Endothelial cell of umbilical vein (primary cell): ENCODE results near the gene NFKBIL1. TPM values are rescaled to one million over a fixed set of nuclear protein-coding genes. Genes with fewer than 3 reads are reported as not detected.

ENCODE experiments used
- BruUV-seq: library from RNA; stranded (reverse); fragments of 400-500 nt; replicated peaks from 2 replicates; lab custom pipeline; 2021; lab: Mats Ljungman, UMichigan
- CTCF ChIA-PET: fragments of 300-600, 350-600 bp; sonication (Branson Sonifier 250); formaldehyde crosslinking; loops from one replicate; lab custom pipeline; 2021; ENCODE audit warnings: antibody characterized with exemption, inconsistent platforms; lab: Charles Lee
- POLR2A ChIA-PET: fragments of 300-600, 350-600 bp; sonication (Branson Sonifier 250); formaldehyde crosslinking; loops from one replicate; lab custom pipeline; 2021; ENCODE audit warnings: antibody characterized with exemption, inconsistent platforms; lab: Charles Lee
- DNase-seq: peaks from one replicate; pipeline ENCODE4 v3.0.0-alpha.2; 2011; ENCODE audit warnings: low read depth, low spot score
- FAIRE-seq: peaks from 2 replicates; lab custom pipeline; 2011; peaks lifted over from hg19 to GRCh38; lab: Jason Lieb, UNC
- H2AFZ ChIP-seq: 2 replicates; pipeline ENCODE4 v1.6.0; 2012; ENCODE audit warnings: low read depth, low read length, control low read depth, inconsistent platforms
- H3K27ac ChIP-seq: 2 replicates; pipeline ENCODE4 v1.5.1; 2011; ENCODE audit warnings: low read depth, mild to moderate bottlenecking, control low read depth, low read length, moderate library complexity; ENCODE audit not compliant: insufficient read depth
- H3K27me3 ChIP-seq, 2 experiments: 2 replicates each; pipeline versions ENCODE4 v1.6.0 to v1.6.1; 2011; ENCODE audit warnings: low read length in 2 of 2, mixed read lengths in 1 of 2; ENCODE audit not compliant: control insufficient read depth in 2 of 2, insufficient read depth in 2 of 2
- H3K36me3 ChIP-seq, 2 experiments: 2 replicates in 1 of 2; 3 replicates in 1 of 2; pipeline ENCODE4 v1.5.1; 2011; ENCODE audit warnings: low read length in 2 of 2, mild to moderate bottlenecking in 1 of 2, moderate library complexity in 1 of 2; ENCODE audit not compliant: control insufficient read depth in 2 of 2, insufficient read depth in 2 of 2; ENCODE audit errors: extremely low read depth in 1 of 2
- H3K4me1 ChIP-seq: 3 replicates; pipeline ENCODE4 v1.5.1; 2011; ENCODE audit warnings: mild to moderate bottlenecking, low read length; ENCODE audit not compliant: control insufficient read depth, insufficient read depth; ENCODE audit errors: extremely low read depth
- H3K4me2 ChIP-seq: 2 replicates; pipeline ENCODE4 v1.6.1; 2011; ENCODE audit warnings: low read length, control low read depth, mixed read lengths; ENCODE audit not compliant: insufficient read depth
- H3K4me3 ChIP-seq, 3 experiments: fragments of 200-600 bp in 1 of 3; sonication (generic), shearing (Covaris generic) in 1 of 3; replicated peaks in 1 of 3; 2 replicates each; pipeline ENCODE4 v1.5.1; 2011 to 2016; ENCODE audit warnings: control low read depth in 3 of 3, low read length in 3 of 3, mild to moderate bottlenecking in 2 of 3, inconsistent platforms in 1 of 3, low read depth in 1 of 3, moderate library complexity in 1 of 3; ENCODE audit not compliant: insufficient read depth in 1 of 3
- H3K79me2 ChIP-seq: 2 replicates; pipeline ENCODE4 v1.6.0; 2012; ENCODE audit warnings: low read length, inconsistent platforms; ENCODE audit not compliant: control insufficient read depth, insufficient read depth
- H3K9ac ChIP-seq: replicated peaks from 2 replicates; pipeline ENCODE3; 2011; ENCODE audit warnings: low read length, control low read depth; ENCODE audit not compliant: insufficient read depth; ENCODE audit errors: extremely low read depth
- H3K9me1 ChIP-seq: replicated peaks from 3 replicates; pipeline ENCODE4 v1.6.0; 2011; ENCODE audit warnings: mild to moderate bottlenecking, low read length; ENCODE audit not compliant: control insufficient read depth, insufficient read depth; ENCODE audit errors: extremely low read depth
- H3K9me3 ChIP-seq: replicated peaks from 2 replicates; pipeline ENCODE4 v1.5.1; 2012; ENCODE audit warnings: low read length, inconsistent platforms; ENCODE audit not compliant: control insufficient read depth, insufficient read depth
- H4K20me1 ChIP-seq: replicated peaks from 2 replicates; pipeline ENCODE3; 2011; ENCODE audit warnings: mild to moderate bottlenecking, low read length; ENCODE audit not compliant: control insufficient read depth, insufficient read depth; ENCODE audit errors: extremely low read depth
- EZH2 ChIP-seq: IDR thresholded peaks from 2 replicates; pipeline ENCODE4 v1.6.1; 2012; ENCODE audit warnings: borderline replicate concordance, low read depth, mild to moderate bottlenecking, moderate library complexity, low read length, inconsistent platforms; ENCODE audit not compliant: severe bottlenecking
- FOS ChIP-seq: IDR thresholded peaks from 2 replicates; pipeline ENCODE4 v1.6.1; 2011; ENCODE audit warnings: mild to moderate bottlenecking, low read length, moderate library complexity, borderline replicate concordance; ENCODE audit not compliant: insufficient read depth
- GATA2 ChIP-seq: IDR thresholded peaks from 2 replicates; pipeline ENCODE4 v1.7.0; 2011; ENCODE audit warnings: low read depth, mild to moderate bottlenecking, moderate library complexity, mixed read lengths, low read length; ENCODE audit not compliant: insufficient read length, insufficient read depth
- JUN ChIP-seq: IDR thresholded peaks from 2 replicates; pipeline ENCODE4 v1.6.1; 2011; ENCODE audit warnings: borderline replicate concordance, low read depth; ENCODE audit not compliant: insufficient read length, insufficient read depth
- MAX ChIP-seq: IDR thresholded peaks from 2 replicates; pipeline ENCODE4 v1.6.1; 2011; ENCODE audit not compliant: insufficient read depth, insufficient read length
- MYC ChIP-seq: IDR thresholded peaks from one replicate; pipeline ENCODE4 v1.6.1; 2011; ENCODE audit warnings: mild to moderate bottlenecking, low read depth, low read length
- POLR2A ChIP-seq: IDR thresholded peaks from 2 replicates; pipeline ENCODE4 v1.6.1; 2012; ENCODE audit warnings: low read depth, mild to moderate bottlenecking, control low read depth, low read length
- POLR2AphosphoS5 ChIP-seq: IDR thresholded peaks from 2 replicates; pipeline ENCODE4 v1.6.1; 2012; ENCODE audit warnings: low read depth, mild to moderate bottlenecking, control low read depth, low read length, moderate library complexity; ENCODE audit not compliant: insufficient read depth
- dilution Hi-C: fragments of 300-500 bp; cut with MboI; formaldehyde crosslinking; loops from one replicate; pipeline ENCODE4 v1.15.0; 2019; ENCODE audit warnings: low sequenced_read_pairs; ENCODE audit not compliant: extremely low pct_ligation_motif_present
- intact Hi-C: fragments of 100-400 bp; cut with micrococcal nuclease; formaldehyde crosslinking; loops from one replicate; pipeline ENCODE4 v1.10.0; 2022
- polyA plus RNA-seq, 4 experiments: library from polyadenylated mRNA; depleted of rRNA in 3 of 4; stranded (reverse) in 3 of 4; unstranded in 1 of 4; fragments of >200 nt; gene quantifications; 2 replicates each; pipeline versions ENCODE4 v1.2.1 to v1.2.3, GENCODE V29; 2011 to 2012; ENCODE audit warnings: missing spikeins in 1 of 4
- total RNA-seq: library from RNA; stranded (reverse); gene quantifications from 2 replicates; pipeline ENCODE4 v1.2.3, GENCODE V29; 2021
- TF ChIP-seq, protein P1 (sequence below), 2 donors: IDR thresholded peaks; 1 replicate in 1 of 2; 2 replicates in 1 of 2; pipeline ENCODE4 v1.5.1; 2011; ENCODE audit warnings: low read length in 2 of 2, mild to moderate bottlenecking in 2 of 2, moderate library complexity in 2 of 2, control low read depth in 1 of 2, inconsistent platforms in 1 of 2, low read depth in 1 of 2; ENCODE audit not compliant: insufficient read depth in 1 of 2; ENCODE audit errors: extremely low read depth in 1 of 2

Gene NFKBIL1
- total and polyA plus RNA-seq, 2 donors (not counting 3 experiments of a cell fraction or from before 2014, with no cell fraction given) = 9.9 to 15.5 TPM

DNA sequence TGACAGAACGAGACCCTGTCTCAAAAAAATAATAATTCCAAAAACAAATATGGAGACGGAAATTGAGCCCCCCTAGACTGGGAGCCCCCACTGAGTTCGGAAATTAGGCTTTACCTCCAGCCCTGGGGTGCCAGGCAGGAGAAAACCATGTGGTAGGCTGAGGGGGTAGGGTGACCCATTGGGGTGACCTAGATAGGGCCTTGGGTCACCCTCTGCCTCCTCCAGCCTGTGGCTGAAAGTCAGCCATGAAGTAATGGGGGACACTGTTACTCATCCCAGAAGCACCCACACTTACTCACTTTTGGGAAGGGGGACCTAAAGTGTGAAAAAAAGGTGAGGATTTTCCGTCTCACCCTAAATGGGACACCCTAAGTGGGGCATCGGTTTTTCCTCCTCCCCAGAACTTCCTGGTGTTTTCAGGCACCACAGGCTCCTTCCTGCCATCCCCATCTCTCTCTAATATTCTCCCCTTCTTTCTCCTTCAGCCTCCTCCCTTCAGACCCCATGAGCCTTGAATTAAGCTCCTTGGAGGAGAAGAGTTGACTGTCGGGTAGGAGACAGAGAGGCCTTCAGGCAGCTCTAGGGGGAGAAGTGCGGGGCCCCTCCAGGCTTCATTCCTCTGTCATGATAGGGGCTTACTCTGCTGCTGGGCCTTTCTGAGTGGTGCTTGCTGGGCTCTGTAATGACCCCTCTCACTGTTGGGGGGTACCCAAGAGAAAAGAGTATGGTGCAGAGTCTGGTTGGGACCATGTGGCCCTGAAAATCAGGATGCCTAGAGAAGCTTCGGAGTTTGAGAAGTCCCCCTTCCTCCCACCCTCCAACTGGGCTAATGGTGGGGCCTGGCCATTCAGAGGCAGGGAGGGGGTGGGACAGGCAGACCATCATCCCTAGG is 32.4 kb downstream of the NFKBIL1 start:
- ChIA-PET CTCF (interaction anchor here (0.9 to 32.6 kb wide), 5 partner anchors 10 to 48 kb away, joined by 3 to 1517 read pairs (median 12); partner anchors contain the start of genes ATP6V1G2, DDX39B, NCR3 and NFKBIL1), POLR2A (interaction anchor here (1.4 to 1.6 kb wide), 2 partner anchors 20 to 41 kb away, joined by 3 to 5 read pairs; partner anchors contain the start of gene PRRC2A)
- peaks cover 16% of the 10 kb centered on the region for H3K4me1 ChIP-seq
- TF ChIP-seq FOS (no peak), GATA2 (no peak), JUN (no peak), POLR2A (no peak), POLR2AphosphoS5 (no peak), EZH2 (no peak), MYC (no peak), MAX (no peak)
- TF ChIP-seq, protein P1, sequence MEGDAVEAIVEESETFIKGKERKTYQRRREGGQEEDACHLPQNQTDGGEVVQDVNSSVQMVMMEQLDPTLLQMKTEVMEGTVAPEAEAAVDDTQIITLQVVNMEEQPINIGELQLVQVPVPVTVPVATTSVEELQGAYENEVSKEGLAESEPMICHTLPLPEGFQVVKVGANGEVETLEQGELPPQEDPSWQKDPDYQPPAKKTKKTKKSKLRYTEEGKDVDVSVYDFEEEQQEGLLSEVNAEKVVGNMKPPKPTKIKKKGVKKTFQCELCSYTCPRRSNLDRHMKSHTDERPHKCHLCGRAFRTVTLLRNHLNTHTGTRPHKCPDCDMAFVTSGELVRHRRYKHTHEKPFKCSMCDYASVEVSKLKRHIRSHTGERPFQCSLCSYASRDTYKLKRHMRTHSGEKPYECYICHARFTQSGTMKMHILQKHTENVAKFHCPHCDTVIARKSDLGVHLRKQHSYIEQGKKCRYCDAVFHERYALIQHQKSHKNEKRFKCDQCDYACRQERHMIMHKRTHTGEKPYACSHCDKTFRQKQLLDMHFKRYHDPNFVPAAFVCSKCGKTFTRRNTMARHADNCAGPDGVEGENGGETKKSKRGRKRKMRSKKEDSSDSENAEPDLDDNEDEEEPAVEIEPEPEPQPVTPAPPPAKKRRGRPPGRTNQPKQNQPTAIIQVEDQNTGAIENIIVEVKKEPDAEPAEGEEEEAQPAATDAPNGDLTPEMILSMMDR (IDR thresholded peaks at IDR 0.05; ENCODE audit: extremely low read depth in 1 of 2, insufficient read depth in 1 of 2, low read depth in 1 of 2, low read length in 2 of 2) = no peak
- dilution Hi-C loops = no loop called here
- intact Hi-C loops = loop anchor here (1.0 kb wide), 1 partner anchor 8 kb away; no protein-coding TSS in a partner anchor
- H3K79me2 ChIP-seq = peaks cover 10% of the 10 kb centered on the region
- no peak overlapping the region for H3K4me3 ChIP-seq
- H3K27me3 ChIP-seq = no peaks in the 10 kb centered on the region
- no peak overlapping the region for H3K27ac ChIP-seq
- BruUV-seq = no TSS peak
- no peaks in the 10 kb centered on the region for H3K36me3 ChIP-seq
- H3K4me2 ChIP-seq = peak overlapping the region; percentile 25
- no peaks in the 10 kb centered on the region for H3K9me1 ChIP-seq
- DNase-seq = no peak
- FAIRE-seq = no peak
- no peak overlapping the region for H3K9ac ChIP-seq
- no peak overlapping the region for H2AFZ ChIP-seq
- H4K20me1 ChIP-seq = no peaks in the 10 kb centered on the region
- no peaks in the 10 kb centered on the region for H3K9me3 ChIP-seq
